DMS114 treated with DMSO at 0.1 percent for 48 hours (cell line): ENCODE data around the gene GNG11.
"Not testable (repeated sequence)": the region's sequence is repeated elsewhere in the genome, so short reads cannot be mapped to it uniquely, and the experiment has no call there.

Experiments
- DNase-seq: peaks from one replicate; lab custom pipeline; 2025; ENCODE audit not compliant: unreplicated experiment; lab: John Stamatoyannopoulos, UW

Gene GNG11

DNA sequence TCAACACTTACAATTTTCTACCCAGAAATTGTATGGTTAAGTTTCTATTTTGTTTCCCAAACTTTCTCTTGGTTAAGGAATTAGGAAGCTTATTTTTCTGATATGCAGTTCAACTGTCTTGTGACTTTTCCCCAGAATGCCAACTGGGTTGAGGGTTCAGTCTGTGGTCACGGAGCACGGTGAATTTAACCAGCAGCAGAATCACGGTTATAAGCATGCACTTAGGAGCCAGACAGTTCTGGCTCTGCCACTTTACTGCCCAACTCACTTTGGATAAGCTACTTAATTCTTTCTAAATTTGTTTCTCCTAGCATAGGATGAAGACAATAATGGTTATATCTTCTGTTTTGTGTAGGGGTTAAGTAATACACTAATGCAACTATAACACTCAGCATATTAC is 10.3 kb upstream of the GNG11 start:
- not testable (repeated sequence) for DNase-seq

DNA sequence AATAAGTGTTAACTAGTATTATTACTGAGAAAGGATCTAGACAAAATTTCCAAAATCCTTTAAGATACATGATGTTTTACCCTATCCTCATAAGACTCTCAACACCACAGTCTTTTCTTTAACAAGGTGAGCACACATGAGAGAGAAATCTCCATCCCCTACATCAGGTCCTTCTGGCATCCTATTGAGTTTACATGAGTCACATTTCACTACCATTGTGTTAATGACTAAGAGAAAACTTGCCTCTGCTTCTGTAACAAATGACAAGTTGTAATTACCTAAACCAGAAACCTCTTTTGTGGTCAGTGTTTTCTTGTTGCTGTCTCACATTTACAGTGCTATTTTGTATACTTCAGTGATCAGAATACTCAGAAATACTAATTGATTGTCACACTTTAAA is 9.9 kb upstream of the GNG11 start:
- not testable (repeated sequence) for DNase-seq

DNA sequence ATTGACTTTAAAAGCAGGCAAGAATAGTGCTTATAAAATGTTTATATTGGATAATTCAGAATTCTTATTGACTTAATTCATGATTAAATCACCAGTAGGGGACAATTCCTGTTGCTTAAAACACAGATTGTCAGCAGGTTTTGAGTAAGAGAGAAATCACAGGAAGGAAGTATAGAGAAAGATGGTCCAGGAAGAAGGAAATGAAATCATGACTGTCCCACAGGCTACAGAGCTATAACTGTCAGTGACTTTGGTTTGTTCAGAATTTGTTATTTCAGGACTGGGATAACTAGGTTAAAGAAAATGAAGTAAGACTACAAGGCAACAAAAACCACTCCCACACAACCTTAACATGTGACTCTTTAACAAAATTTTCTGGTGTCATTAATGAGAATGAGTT is 8.3 kb upstream of the GNG11 start:
- no peak for DNase-seq

DNA sequence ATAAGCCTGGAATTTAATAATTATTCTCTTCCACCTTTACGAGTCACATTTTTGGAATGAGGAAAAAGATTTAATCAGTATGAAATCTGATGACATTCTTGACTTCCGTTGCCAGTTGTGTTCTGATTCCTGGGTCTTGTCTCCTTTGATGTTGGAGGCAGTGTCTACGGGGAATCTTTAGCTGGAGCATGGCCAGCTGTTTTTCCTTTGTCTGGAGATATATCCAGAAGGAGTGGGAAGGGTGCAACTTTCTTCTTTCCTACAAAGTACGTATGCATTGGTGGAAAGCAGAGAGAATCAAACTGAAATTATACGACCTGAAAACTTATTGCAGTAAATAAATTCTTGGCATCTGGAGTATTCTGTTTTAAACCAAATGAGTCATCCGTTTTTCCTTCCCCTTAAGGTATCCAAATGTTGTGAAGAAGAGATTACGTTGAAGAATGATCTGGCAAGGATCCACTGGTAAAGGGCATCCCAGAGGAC is 6.9 kb upstream of the GNG11 start:
- DNase-seq: no peak

DNA sequence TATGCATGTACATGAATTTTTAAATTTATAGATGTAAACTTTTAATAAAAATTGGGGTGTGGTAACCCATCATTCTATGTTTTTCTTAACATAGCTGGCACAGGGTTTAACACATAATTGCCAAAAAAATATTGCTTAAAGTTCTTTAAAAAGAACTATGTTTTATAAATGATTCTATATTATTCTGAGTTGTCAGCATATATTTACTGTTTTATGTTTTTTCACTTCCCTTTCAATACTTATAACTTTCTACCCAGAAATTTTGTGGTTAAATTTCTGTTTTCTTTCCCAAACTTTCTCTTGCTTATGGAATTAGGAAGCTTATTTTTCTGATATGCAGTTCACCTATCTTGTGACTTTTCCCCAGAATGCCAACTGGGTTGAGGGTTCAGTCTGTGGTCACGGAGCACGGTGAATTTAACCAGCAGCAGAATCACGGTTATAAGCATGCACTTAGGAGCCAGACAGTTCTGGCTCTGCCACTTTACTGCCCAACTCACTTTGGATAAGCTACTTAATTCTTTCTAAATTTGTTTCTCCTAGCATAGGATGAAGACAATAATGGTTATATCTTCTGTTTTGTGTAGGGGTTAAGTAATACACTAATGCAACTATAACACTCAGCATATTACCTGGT is 6.2 kb upstream of the GNG11 start:
- not testable (repeated sequence) for DNase-seq

DNA sequence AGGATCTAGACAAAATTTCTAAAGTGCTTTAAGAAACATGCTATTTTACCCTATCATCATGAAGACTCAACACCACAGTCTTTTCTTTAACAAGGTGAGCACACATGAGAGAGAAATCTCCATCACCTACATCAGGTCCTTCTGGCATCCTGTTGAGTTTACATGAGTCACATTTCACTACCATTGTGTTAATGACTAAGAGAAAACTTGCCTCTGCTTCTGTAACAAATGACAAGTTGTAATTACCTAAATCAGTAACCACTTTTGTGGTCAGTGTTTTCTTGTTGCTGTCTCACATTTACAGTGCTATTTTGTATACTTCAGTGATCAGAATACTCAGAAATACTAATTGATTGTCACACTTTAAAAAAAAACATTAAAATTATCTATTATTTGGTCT is 5.6 kb upstream of the GNG11 start:
- DNase-seq: not testable (repeated sequence)

DNA sequence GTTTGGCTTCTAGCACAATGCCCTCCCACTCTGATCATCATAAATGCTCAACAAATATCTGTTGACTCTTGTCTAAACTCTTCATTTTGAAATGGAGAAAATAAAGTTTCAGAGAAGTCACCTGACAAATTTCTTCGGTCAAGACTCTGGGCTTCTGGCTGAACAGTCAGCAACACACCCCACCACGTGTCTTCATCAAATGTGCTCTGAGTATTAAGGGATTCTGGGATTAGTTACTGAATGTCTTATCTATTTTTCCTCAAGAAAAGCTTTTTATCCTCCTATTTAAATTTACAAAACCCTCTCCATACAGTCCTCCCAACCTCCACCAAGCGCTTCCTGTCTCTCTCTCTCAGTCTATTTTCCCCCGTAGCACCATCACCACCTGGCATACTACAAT is 5.2 kb upstream of the GNG11 start:
- DNase-seq: not testable (repeated sequence)

DNA sequence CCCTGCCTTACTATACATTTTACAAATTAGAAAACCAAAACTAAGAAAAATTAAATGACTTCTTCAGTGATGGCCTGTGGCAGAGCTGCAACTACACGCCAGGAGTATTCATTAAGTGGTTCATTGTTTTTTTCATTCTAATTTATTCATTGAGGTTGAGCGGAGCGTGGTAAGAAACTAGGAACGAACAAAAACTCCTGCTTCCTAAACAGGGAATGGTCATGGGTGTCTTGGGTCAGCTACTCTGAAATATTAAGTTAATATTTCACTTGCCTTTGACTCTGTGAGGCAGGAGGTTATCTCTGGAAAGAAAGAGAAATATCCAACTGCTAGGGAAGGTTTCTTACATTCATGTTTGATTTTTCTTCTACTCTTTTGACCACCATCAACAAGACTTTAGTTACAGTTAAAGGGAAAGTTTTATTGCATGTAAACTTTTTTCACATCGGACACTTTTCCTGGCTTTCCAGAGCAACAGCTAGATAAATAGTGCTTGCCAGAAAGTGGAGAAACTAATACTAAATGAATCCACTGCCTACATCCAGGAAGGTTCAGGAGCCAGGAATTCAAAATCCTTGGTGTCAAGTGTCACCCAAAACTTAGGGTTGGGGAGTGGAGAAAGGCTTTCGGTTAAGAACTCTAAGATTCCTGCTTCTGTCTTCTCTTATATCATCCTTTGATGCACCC is 896 bp upstream of the GNG11 start:
- no peak for DNase-seq

DNA sequence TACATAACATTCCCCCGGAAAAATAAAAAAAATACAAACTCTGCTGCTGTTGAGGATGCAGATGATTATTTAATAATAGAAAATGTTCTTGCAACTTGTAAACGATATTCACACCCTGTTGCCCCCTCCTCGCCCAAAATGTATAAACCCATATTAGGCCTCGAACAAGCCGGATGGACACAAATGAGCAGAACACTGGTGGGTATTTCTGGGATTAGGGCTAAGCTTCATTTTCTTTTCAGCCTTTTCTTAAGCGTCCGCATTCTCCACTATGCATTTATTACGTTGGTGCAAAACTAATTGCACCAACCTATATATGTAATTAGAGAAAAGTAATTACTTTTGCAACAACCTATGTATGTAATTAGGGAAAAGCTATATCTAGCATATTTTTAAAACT is 349 bp upstream of the GNG11 start:
- DNase-seq: no peak

DNA sequence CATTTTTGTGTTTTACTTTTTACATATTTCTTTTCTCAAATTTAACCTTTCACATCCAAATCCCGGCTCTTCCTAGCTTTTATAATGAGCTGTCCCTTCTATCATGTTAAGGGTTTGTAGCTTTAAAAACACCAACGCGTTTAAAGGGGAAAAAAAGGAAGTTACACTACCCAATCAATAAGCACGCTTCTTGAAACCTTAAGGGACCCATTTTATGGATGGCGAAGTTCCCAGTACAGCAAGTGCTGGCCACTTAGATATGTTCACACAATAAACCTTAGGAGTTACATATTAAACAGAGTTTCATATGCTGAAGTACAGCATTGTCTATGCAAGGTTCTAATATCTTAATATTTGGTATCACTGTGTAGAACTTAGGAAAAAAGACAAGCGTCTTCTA is 1.8 kb downstream of the GNG11 start:
- no peak for DNase-seq

DNA sequence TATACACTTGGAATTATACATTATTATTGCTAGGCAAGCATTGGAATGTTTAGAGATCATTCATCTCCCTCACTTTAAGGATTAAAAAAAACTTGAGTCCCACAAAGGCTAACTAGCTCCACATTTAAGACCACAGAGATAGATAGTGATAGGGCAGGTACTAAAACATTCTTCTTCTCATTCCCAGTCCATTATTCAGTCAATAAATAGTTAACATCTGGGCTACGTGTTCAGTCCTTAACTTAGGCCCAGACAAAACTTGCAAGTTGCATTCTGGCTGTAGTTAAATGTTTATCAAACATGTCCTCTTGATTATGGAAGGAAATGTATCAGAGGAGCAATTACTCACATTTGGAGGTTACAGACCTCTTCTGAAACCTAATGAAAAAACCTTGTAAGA is 2.4 kb downstream of the GNG11 start:
- DNase-seq: no peak

DNA sequence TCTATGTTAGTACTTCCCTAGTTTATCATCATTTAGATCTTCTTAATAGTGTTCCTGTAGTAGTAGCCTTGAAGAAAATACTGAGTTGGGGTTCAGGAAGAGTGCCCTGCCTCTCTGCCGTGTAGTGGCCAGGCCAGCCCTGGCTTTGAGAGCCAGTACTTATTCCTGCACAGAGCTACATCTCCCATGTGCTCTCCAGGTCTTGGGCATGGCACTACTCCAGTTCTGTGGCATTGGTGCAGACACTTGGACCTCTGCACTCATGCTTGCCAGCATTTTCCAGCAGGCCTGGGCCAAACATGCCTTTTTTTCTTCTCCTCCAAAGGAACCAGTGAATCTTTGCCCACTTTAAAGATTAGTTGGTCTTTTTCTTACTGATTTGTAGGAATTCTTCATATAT is 5.3 kb downstream of the GNG11 start:
- DNase-seq: no peak

DNA sequence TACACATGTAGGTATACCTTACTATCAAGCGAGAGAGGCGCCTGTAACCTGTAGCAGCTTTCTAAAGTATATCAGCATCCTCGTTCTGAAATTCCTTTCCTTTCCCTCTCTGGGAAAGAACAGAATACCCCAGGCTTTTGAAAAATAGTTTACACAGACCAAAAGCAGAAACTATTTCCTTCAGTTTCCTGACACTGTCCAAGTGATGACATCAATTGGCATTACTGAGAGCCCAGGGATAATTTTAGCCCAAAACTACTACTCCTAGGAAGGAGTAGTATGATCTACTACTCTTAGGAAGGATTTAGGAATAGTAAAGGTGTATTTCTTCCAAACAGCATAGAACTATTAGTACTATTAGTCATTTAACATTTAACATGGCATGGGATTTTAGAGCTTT is 6.0 kb downstream of the GNG11 start:
- no peak for DNase-seq

DNA sequence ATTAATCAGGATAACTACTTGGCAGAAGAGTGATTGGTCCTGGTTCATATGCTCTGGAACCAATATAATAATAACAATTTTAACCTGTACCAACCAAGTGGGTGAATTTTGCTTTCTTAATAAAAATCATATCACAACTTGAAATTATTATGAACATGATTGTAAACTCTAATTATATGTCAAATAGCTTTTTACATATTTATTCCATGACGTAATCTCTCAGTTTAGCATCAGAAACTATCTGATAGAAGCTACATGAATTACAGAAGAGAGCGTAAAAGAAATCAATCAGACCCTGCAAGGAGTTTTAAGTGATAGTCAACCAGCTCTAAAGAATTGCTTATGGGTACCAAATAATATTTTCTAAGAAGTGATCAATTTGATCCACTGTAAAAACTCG is 10.1 kb downstream of the GNG11 start:
- DNase-seq: no peak

DNA sequence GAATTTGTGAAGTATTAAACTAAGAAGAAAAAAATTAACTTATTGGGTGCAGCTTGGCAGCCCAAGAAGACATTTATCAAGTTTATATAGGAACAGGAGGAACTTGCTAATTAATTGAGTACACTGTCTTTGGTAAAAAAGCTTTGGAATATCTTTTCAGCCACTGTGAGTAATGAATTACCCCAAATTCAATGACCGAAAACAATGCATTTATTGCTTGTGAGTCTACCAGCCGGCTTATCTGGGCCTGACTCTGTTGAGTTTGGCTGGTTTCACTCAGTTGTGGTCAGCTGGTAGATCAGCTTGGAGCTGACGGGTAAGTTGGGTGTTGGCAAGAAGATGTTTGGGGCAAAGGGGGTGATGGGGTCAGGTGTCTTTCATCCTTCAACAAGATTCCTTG is 11.6 kb downstream of the GNG11 start:
- DNase-seq: no peak

DNA sequence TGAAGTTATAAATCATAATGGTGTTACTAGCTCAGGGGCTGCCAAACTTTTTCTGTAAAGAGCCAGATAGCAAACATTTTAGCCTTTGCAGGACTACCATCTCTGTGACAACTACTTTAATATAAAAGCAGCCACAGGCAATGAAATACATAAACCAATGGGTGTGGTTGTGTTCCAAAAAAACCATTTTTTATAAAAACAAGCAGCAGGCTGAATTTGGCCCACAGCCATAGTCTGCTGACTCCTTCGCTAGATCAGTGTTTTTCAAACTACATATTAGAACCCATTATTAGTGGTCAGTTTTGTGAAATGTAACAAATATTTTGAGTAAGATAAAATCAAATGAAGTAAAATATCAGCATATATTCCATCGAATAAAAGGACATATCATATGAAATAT is 13.6 kb downstream of the GNG11 start:
- no peak for DNase-seq

DNA sequence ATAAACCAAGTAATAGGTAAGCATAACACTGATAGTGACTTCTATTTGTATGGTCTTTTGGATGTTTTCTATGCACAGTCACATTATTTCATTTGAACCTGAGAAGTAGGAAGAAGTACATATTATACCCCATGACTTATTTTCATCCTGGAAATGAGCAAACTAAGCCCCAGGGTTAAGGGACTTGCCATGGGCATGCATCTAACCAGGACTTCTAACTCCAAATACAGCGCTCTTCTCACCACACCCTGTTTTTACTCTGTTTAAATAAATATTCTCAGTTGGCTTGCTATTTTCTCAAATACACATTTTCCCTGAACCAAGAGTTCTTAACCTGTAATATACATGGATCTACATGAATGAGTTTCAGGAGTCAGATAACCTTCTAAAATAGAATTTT is 16.3 kb downstream of the GNG11 start:
- no peak for DNase-seq

DNA sequence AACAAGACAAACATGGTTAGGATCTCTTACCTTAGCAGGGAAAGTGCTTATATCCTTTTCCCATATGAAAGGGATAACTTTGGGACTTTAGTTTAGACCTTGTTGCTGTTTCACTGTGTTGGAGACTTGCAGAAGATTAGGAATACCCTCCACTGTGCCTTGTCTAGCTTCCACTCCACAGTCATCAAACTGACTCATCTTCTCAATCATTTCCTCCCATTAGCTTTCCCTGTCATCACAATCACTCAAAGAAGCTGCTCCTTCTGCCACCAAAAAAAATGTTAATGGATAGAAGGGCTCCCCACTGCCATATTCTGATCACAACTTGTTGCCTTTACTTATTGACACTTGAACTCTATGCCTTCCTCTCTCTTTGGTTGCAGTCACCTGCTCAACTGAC is 16.8 kb downstream of the GNG11 start:
- no peak for DNase-seq

DNA sequence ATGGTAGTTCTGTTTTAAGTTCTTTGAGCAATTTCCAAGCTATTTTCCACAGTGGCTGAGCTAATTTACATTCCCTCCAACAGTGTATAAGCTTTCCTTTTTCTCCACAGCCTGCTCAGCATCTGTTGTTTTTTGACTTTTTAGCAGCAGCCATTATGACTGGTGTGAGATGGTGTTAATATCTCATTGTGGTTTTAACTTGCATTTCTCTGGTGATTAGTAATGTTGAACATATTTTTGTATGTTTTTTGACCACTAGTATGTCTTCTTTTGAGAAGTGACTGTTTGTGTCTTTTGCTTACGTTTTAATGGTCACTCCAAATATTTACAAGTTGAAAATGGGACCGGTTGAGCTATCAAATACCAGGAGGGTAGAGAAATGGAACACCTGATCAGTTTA is 20.4 kb downstream of the GNG11 start:
- DNase-seq: no peak

DNA sequence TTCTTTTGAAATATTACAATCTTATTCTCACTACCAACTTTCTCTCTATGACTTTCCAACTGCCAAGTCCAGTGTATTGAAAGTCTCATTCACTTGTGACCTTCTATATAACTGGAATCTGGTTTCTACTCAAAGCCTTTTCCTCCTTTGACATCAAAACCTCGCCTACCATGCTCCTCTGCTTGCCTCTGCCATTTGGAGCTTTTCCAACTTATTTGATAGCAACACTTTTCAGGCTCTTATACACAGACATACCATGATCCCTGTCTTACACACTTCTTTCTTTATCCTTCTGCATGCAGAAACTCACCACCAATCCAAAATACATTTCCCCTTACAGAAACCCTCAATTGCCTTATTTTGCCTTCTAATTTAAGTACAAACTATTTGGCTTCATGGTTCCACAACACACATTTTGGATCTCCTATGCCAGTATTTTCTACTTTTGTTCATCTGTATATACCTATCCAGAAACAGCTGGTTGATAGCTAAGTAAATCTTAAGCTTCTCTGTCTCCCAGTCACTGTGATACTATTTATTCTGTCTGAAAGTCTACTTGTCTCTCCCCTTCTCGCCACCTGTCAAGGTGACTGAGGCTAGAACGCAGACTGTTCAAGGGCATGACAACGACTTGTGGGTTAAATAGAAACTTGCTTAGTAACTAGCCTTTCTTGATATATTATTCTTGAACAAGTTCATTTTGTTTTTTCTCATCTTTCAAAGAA is 22.4 kb downstream of the GNG11 start:
- DNase-seq: no peak

DNA sequence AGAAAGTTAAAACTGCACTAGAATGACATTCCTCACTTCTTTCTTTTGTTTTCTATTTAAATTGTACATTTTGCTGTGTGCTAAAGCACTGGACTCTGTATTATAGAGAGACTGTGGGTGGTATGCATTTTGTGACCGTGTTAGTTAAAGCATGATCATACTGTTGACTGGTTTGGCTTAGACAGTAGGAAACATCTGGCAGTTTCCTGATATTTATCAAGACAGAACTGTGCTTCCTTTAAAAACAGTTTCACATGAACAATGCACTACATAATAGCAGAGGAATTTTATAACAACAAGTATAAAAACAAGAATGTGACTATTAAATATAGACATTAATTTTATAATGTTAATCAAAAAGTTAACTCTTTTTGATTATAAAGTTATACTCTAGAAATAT is 23.1 kb downstream of the GNG11 start:
- no peak for DNase-seq

DNA sequence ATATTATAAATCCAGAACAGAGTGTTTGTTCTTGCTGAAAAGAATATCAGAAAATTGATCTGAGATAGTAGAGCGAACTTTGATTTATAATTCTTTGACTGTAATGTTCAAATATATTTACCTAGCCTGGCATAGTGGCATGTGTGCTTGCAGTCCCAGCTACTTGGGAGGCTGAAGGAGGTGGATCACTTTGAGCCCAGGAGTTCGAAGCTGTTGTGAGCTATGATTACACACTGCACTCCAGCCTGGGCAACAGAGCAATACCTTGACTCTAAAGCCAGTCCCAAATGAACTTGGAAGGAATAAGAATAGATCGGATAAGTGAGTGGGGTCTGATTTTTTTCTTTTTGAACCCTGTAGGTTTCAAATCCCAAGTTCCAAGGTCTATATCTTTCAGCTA is 23.5 kb downstream of the GNG11 start:
- DNase-seq: no peak
